ENCODE data around the gene KRTAP10-12.

KRTAP10-12 gene

GRCh38 chr21:44711327-44712202 is 14.6 kb downstream of the KRTAP10-12 start, which contains the start of gene TSPEAR:
Gene TSPEAR (minus strand): TSS chr21:44711572. CDS start chr21:44711514, 58 bp downstream.
- TF ChIP-seq POLR2AphosphoS5 (IDR thresholded peaks at IDR 0.05; ENCODE audit: borderline replicate concordance, low read depth, low read length) (no peak), FOXP2 (optimal IDR thresholded peaks at IDR 0.05; ENCODE audit: control extremely low read depth, extremely low read length, insufficient read depth) (no peak), EZH2 (IDR thresholded peaks at IDR 0.05) (no peak)
- H3K36me3 ChIP-seq (ENCODE audit: insufficient read depth, low read length): peaks cover 17% of the 10 kb centered on the region
- no peak within 1 kb of the TSS for H3K4me3 ChIP-seq
- DNase-seq (ENCODE audit: low read depth, low spot score): no peak
- no peaks in the 10 kb centered on the region for H3K9me3 ChIP-seq (ENCODE audit: low read depth, low read length)
- H3K9ac ChIP-seq (ENCODE audit: insufficient read length): no peak within 1 kb of the TSS
- peak within 1 kb of the TSS; percentile 50; the same call in 1 of the 2 replicates for H3K27ac ChIP-seq

GRCh38 chr21:44712203-44713028 is 15.4 kb downstream of the KRTAP10-12 start:
- peaks cover 23% of the 10 kb centered on the region for H3K36me3 ChIP-seq (ENCODE audit: insufficient read depth, low read length)
- no peak overlapping the region for H3K4me3 ChIP-seq
- DNase-seq (ENCODE audit: low read depth, low spot score): no peak
- no peaks in the 10 kb centered on the region for H3K9me3 ChIP-seq (ENCODE audit: low read depth, low read length)
- TF ChIP-seq POLR2AphosphoS5 (IDR thresholded peaks at IDR 0.05; ENCODE audit: borderline replicate concordance, low read depth, low read length) (no peak), EZH2 (IDR thresholded peaks at IDR 0.05) (no peak), FOXP2 (optimal IDR thresholded peaks at IDR 0.05; ENCODE audit: control extremely low read depth, extremely low read length, insufficient read depth) (no peak)
- H3K27ac ChIP-seq: peak overlapping the region; percentile 25; the same call in 1 of the 2 replicates
- H3K9ac ChIP-seq (ENCODE audit: insufficient read length): no peak overlapping the region

- Histone ChIP-seq H3K9ac (ENCODE audit: insufficient read length) (no peak overlapping the region), H3K36me3 (ENCODE audit: insufficient read depth, low read length) (peaks cover 23% of the 10 kb centered on the region), H3K9me3 (ENCODE audit: low read depth, low read length) (no peaks in the 10 kb centered on the region), H3K27ac (no peak overlapping the region), H3K4me3 (no peak overlapping the region)
- TF ChIP-seq EZH2 (IDR thresholded peaks at IDR 0.05) (no peak), POLR2AphosphoS5 (IDR thresholded peaks at IDR 0.05; ENCODE audit: borderline replicate concordance, low read depth, low read length) (no peak), FOXP2 (optimal IDR thresholded peaks at IDR 0.05; ENCODE audit: control extremely low read depth, extremely low read length, insufficient read depth) (no peak)
- no peak for DNase-seq (ENCODE audit: low read depth, low spot score)
Observed at GRCh38 chr21:44713130-44713529, 16.2 kb downstream of the KRTAP10-12 start.

- no peaks in the 10 kb centered on the region for H3K9me3 ChIP-seq (ENCODE audit: low read depth, low read length)
- no peak for TF ChIP-seq FOXP2 (optimal IDR thresholded peaks at IDR 0.05; ENCODE audit: control extremely low read depth, extremely low read length, insufficient read depth)
- no peak for TF ChIP-seq POLR2AphosphoS5 (IDR thresholded peaks at IDR 0.05; ENCODE audit: borderline replicate concordance, low read depth, low read length)
- TF ChIP-seq EZH2 (IDR thresholded peaks at IDR 0.05): no peak
- DNase-seq (ENCODE audit: low read depth, low spot score): no peak
- H3K4me3 ChIP-seq: no peak overlapping the region
- peaks cover 26% of the 10 kb centered on the region for H3K36me3 ChIP-seq (ENCODE audit: insufficient read depth, low read length)
- H3K27ac ChIP-seq: no peak overlapping the region
- no peak overlapping the region for H3K9ac ChIP-seq (ENCODE audit: insufficient read length)
Observed at GRCh38 chr21:44713846-44714245, 16.9 kb downstream of the KRTAP10-12 start.

- peaks cover 31% of the 10 kb centered on the region for H3K36me3 ChIP-seq (ENCODE audit: insufficient read depth, low read length)
- H3K9ac ChIP-seq (ENCODE audit: insufficient read length): no peak overlapping the region
- H3K27ac ChIP-seq: peak overlapping the region; percentile 4; the same call in 1 of the 2 replicates
- DNase-seq (ENCODE audit: low read depth, low spot score): no peak
- TF ChIP-seq FOXP2 (optimal IDR thresholded peaks at IDR 0.05; ENCODE audit: control extremely low read depth, extremely low read length, insufficient read depth): no peak
- no peak for TF ChIP-seq EZH2 (IDR thresholded peaks at IDR 0.05)
- TF ChIP-seq POLR2AphosphoS5 (IDR thresholded peaks at IDR 0.05; ENCODE audit: borderline replicate concordance, low read depth, low read length): no peak
- no peaks in the 10 kb centered on the region for H3K9me3 ChIP-seq (ENCODE audit: low read depth, low read length)
- H3K4me3 ChIP-seq: no peak overlapping the region
Observed at GRCh38 chr21:44714905-44715304, 17.9 kb downstream of the KRTAP10-12 start.

GRCh38 chr21:44716984-44717383 is 20.0 kb downstream of the KRTAP10-12 start:
- TF ChIP-seq POLR2AphosphoS5 (IDR thresholded peaks at IDR 0.05; ENCODE audit: borderline replicate concordance, low read depth, low read length) (no peak), FOXP2 (optimal IDR thresholded peaks at IDR 0.05; ENCODE audit: control extremely low read depth, extremely low read length, insufficient read depth) (no peak), EZH2 (IDR thresholded peaks at IDR 0.05) (no peak)
- Histone ChIP-seq H3K9ac (ENCODE audit: insufficient read length) (no peak overlapping the region), H3K4me3 (peak overlapping the region; percentile 9; the same call in 1 of the 2 replicates), H3K9me3 (ENCODE audit: low read depth, low read length) (no peaks in the 10 kb centered on the region), H3K36me3 (ENCODE audit: insufficient read depth, low read length) (peaks cover 38% of the 10 kb centered on the region), H3K27ac (peak overlapping the region; percentile 80)
- no peak for DNase-seq (ENCODE audit: low read depth, low spot score)

GRCh38 chr21:44718093-44718492 is 21.1 kb downstream of the KRTAP10-12 start:
- no peaks in the 10 kb centered on the region for H3K9me3 ChIP-seq (ENCODE audit: low read depth, low read length)
- H3K36me3 ChIP-seq (ENCODE audit: insufficient read depth, low read length): peaks cover 38% of the 10 kb centered on the region
- DNase-seq (ENCODE audit: low read depth, low spot score): no peak
- peak overlapping the region; percentile 80 for H3K27ac ChIP-seq
- no peak overlapping the region for H3K9ac ChIP-seq (ENCODE audit: insufficient read length)
- TF ChIP-seq EZH2 (IDR thresholded peaks at IDR 0.05): no peak
- no peak for TF ChIP-seq POLR2AphosphoS5 (IDR thresholded peaks at IDR 0.05; ENCODE audit: borderline replicate concordance, low read depth, low read length)
- no peak for TF ChIP-seq FOXP2 (optimal IDR thresholded peaks at IDR 0.05; ENCODE audit: control extremely low read depth, extremely low read length, insufficient read depth)
- H3K4me3 ChIP-seq: peak overlapping the region; percentile 4; the same call in 1 of the 2 replicates

GRCh38 chr21:44718571-44718970 is 21.6 kb downstream of the KRTAP10-12 start:
- peak overlapping the region; percentile 80 for H3K27ac ChIP-seq
- no peaks in the 10 kb centered on the region for H3K9me3 ChIP-seq (ENCODE audit: low read depth, low read length)
- TF ChIP-seq EZH2 (IDR thresholded peaks at IDR 0.05): no peak
- TF ChIP-seq FOXP2 (optimal IDR thresholded peaks at IDR 0.05; ENCODE audit: control extremely low read depth, extremely low read length, insufficient read depth): no peak
- TF ChIP-seq POLR2AphosphoS5 (IDR thresholded peaks at IDR 0.05; ENCODE audit: borderline replicate concordance, low read depth, low read length): no peak

More at GRCh38 chr21:44718571-44718970, 21.6 kb downstream of the KRTAP10-12 start:
- peaks cover 36% of the 10 kb centered on the region for H3K36me3 ChIP-seq (ENCODE audit: insufficient read depth, low read length)
- peak overlapping the region; percentile 4; the same call in 1 of the 2 replicates for H3K4me3 ChIP-seq
- DNase-seq (ENCODE audit: low read depth, low spot score): no peak
- no peak overlapping the region for H3K9ac ChIP-seq (ENCODE audit: insufficient read length)

Data from SK-N-MC (cell line).